Neuron (in vitro differentiated cells): Measurements from ENCODE around the gene RPTOR.

Experiments used
- H2AFZ ChIP-seq: one replicate; pipeline ENCODE4 v1.6.1; 2013; ENCODE audit warnings: low read depth, mild to moderate bottlenecking, inconsistent platforms, low read length, moderate library complexity
- H3K27me3 ChIP-seq: one replicate; pipeline ENCODE4 v1.6.1; 2013; ENCODE audit warnings: low read length; ENCODE audit not compliant: insufficient read depth
- H3K36me3 ChIP-seq: one replicate; pipeline ENCODE4 v1.6.1; 2013; ENCODE audit warnings: low read length; ENCODE audit not compliant: insufficient read depth
- H3K4me1 ChIP-seq: one replicate; pipeline ENCODE4 v1.6.1; 2013; ENCODE audit warnings: low read length; ENCODE audit not compliant: insufficient read depth
- H3K4me3 ChIP-seq: 2 replicates; pipeline ENCODE4 v1.5.1; 2013; ENCODE audit warnings: mild to moderate bottlenecking, low read length, moderate library complexity
- H3K9me3 ChIP-seq: one replicate; pipeline ENCODE4 v1.6.1; 2013; ENCODE audit warnings: low read length

The RPTOR gene

DNA sequence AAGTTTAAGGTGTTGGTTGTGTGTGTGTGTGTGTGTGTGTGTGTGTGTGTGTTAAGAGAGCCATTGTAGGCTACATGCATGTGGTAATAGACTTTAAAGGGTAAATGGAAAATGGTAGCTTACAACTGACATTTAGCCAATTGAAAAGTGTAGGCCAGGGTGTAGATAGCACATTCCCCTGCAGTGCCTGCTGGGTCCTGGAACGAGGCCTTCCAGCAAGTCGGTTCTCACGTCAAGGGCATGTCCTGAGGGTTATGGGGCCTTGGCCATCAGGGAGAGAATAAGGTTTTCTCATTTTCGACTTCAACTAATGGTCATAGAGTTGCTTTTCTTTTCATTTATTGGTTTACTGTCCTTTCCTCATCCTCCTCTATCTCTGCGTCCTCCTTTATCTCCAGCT, 65.1 kb downstream of the RPTOR start:
- Histone ChIP-seq H3K36me3 (no peaks in the 10 kb centered on the region), H2AFZ (no peak overlapping the region), H3K4me3 (no peak overlapping the region), H3K9me3 (peaks cover 5% of the 10 kb centered on the region), H3K27me3 (no peaks in the 10 kb centered on the region), H3K4me1 (no peaks in the 10 kb centered on the region)

DNA sequence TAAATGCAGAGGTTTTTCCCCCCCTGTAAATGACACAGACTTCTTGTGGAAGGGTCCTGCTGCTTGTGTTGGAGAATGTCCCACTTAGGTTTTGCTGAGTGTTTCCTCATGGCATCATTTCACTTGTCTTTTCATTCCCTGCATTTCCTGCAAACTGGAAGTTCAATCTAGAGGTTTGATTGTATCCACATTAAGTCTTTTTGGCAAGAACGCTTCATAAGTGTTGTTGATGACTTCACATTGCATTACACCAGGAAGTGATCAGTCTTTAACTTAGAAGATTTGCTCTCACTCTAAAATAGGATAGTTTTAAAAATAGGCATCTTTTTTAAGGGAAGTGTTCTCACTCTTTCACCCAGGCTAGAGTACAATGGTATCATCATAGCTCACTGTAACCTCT, 67.2 kb downstream of the RPTOR start:
- Histone ChIP-seq H2AFZ (no peak overlapping the region), H3K4me1 (no peaks in the 10 kb centered on the region), H3K27me3 (no peaks in the 10 kb centered on the region), H3K9me3 (peaks cover 2% of the 10 kb centered on the region), H3K4me3 (no peak overlapping the region), H3K36me3 (no peaks in the 10 kb centered on the region)

GRCh38 chr17:80612997-80613731, 68.5 kb downstream of the RPTOR start:
- Histone ChIP-seq H3K36me3 (no peaks in the 10 kb centered on the region), H3K4me3 (no peak overlapping the region), H3K4me1 (no peaks in the 10 kb centered on the region), H2AFZ (no peak overlapping the region), H3K9me3 (peaks cover 2% of the 10 kb centered on the region), H3K27me3 (no peaks in the 10 kb centered on the region)

DNA sequence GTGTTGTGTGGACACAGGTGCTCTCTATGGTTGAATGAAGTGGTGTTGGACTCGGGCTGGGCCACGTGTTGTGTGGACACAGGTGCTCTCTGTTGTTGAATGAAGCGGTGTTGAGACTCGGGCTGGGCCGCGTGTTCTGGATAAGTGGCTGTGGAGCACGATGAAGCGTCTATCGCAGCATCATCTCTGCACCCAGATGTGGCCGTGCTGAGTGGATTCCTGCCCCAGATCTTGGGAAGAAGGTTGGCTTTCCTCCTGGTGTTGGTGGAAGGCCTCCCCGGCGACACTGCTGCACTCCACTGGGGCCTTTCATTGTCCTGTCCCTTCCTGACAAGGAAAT, 69.1 kb downstream of the RPTOR start:
- H3K4me3 ChIP-seq = no peak overlapping the region
- H3K36me3 ChIP-seq = no peaks in the 10 kb centered on the region
- no peaks in the 10 kb centered on the region for H3K4me1 ChIP-seq
- H3K27me3 ChIP-seq = no peaks in the 10 kb centered on the region
- H2AFZ ChIP-seq = no peak overlapping the region
- H3K9me3 ChIP-seq = no peaks in the 10 kb centered on the region

DNA sequence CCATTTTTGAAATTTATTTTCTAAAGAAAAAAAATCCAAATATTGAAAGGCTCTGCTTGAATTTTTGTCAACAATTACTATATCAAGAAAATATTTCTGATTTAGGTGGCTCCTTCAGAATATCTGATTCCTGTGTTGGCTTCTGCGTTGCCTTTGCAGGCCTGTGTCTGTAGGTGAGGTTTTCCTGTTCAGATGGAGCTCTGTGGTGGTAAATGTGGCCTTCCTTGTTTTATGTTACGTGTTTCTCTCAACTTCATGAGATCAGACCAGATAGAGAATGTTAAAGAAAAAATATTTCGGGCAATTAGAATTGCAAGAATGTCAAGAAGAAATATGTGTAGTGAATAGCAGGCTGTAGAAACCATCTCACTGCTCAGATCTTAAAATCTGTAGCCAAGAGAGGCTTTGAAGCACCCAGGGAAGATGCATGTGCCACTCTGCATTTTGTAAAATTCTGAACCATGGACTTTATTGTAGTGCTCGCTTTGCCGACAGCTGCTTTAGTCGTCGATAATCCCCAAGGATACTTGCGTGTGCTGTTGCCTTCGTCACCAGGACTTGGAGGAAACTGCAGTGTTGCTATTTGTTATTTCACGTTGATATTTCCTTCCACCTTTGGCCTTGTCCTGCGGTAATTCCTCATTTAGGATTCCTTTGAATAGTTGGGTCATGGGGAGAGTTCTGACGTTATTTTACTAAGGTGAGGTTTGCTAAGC, 69.9 kb downstream of the RPTOR start:
- Histone ChIP-seq H3K4me1 (peaks cover 5% of the 10 kb centered on the region), H3K4me3 (no peak overlapping the region), H3K27me3 (no peaks in the 10 kb centered on the region), H2AFZ (no peak overlapping the region), H3K9me3 (peaks cover under 1% of the 10 kb centered on the region), H3K36me3 (no peaks in the 10 kb centered on the region)

DNA sequence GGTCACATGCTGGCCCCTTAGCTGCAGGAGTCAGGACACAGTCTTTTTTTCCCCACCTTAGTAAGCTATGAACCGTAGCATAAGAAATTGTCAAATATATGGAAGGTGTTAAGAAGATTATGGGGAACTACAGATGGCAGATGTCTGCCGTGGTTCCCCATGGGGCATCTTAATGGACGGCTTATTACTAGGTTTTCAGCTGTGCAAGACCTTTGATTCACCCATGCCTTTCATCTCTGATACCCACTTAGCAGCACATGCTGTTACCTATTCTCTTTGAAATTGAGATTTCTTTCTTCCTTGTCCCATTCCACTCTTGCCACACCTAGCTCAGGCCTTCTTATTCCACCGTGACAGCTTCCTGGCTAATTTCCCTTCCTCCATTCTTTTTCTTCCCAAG, 70.7 kb downstream of the RPTOR start:
- H3K4me3 ChIP-seq = no peak overlapping the region
- no peak overlapping the region for H2AFZ ChIP-seq
- H3K36me3 ChIP-seq = no peaks in the 10 kb centered on the region
- H3K4me1 ChIP-seq = peaks cover 5% of the 10 kb centered on the region
- H3K9me3 ChIP-seq = peaks cover 4% of the 10 kb centered on the region
- H3K27me3 ChIP-seq = no peaks in the 10 kb centered on the region

GRCh38 chr17:80616705-80617104, 72.1 kb downstream of the RPTOR start:
- Histone ChIP-seq H3K27me3 (no peaks in the 10 kb centered on the region), H2AFZ (no peak overlapping the region), H3K36me3 (no peaks in the 10 kb centered on the region), H3K4me3 (no peak overlapping the region), H3K9me3 (peaks cover 4% of the 10 kb centered on the region), H3K4me1 (peaks cover 5% of the 10 kb centered on the region)

DNA sequence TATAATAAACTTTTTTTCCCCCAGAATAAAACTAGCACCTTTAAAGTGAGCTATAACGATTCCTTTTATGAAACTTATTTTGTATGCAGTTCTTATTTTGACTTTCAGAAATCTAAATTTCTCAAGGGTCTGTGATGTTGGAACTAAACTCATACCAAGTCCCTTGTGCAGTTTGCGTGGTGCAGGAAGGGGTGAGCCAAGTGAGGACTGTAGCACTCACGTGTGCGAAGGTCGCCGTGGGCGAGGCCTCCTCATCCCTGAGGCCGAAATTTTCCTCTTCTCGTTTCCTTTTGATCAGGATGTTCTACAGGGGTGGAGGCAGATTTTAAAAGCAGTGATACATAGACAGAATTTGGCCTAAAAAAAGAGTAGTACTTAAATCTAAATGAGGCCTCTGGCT, 73.7 kb downstream of the RPTOR start:
- Histone ChIP-seq H3K27me3 (no peaks in the 10 kb centered on the region), H3K36me3 (no peaks in the 10 kb centered on the region), H3K4me1 (peaks cover 5% of the 10 kb centered on the region), H3K4me3 (no peak overlapping the region), H3K9me3 (peaks cover 4% of the 10 kb centered on the region), H2AFZ (no peak overlapping the region)

- Histone ChIP-seq H2AFZ (no peak overlapping the region), H3K9me3 (peaks cover 4% of the 10 kb centered on the region), H3K27me3 (no peaks in the 10 kb centered on the region), H3K4me3 (no peak overlapping the region), H3K36me3 (no peaks in the 10 kb centered on the region), H3K4me1 (peaks cover 5% of the 10 kb centered on the region)
Observed at GRCh38 chr17:80619535-80620235, 75.0 kb downstream of the RPTOR start.

GRCh38 chr17:80621335-80621996, 76.8 kb downstream of the RPTOR start:
- Histone ChIP-seq H3K9me3 (peaks cover 8% of the 10 kb centered on the region), H2AFZ (no peak overlapping the region), H3K4me1 (peaks cover 5% of the 10 kb centered on the region), H3K36me3 (peaks cover 7% of the 10 kb centered on the region), H3K4me3 (no peak overlapping the region), H3K27me3 (no peaks in the 10 kb centered on the region)

DNA sequence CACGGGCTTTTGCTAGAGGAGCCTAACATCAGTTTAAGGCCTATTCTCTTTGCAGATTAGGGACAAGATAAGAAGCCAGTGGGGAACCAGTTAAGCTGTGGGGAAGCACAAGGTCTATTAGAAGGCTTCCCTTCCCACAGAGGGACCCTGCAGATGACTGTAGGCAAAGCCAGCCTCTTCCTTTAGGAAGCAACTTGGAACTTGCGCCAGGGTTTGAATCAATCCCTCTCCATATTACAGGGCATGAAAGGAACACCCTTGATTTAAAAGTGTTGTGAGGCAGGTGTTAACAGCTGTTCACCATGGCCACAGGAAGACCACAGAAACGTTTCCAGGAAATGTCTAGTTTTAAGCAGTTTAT, 77.3 kb downstream of the RPTOR start:
- no peaks in the 10 kb centered on the region for H3K27me3 ChIP-seq
- H2AFZ ChIP-seq = no peak overlapping the region
- H3K4me3 ChIP-seq = no peak overlapping the region
- H3K4me1 ChIP-seq = peaks cover 5% of the 10 kb centered on the region
- peaks cover 8% of the 10 kb centered on the region for H3K36me3 ChIP-seq
- H3K9me3 ChIP-seq = peaks cover 11% of the 10 kb centered on the region

- H3K4me1 ChIP-seq = no peaks in the 10 kb centered on the region
- peaks cover 8% of the 10 kb centered on the region for H3K36me3 ChIP-seq
- no peak overlapping the region for H3K4me3 ChIP-seq
- no peak overlapping the region for H2AFZ ChIP-seq
- H3K9me3 ChIP-seq = peaks cover 16% of the 10 kb centered on the region
- H3K27me3 ChIP-seq = no peaks in the 10 kb centered on the region
Observed at GRCh38 chr17:80624864-80625263, 80.2 kb downstream of the RPTOR start.

- H2AFZ ChIP-seq = no peak overlapping the region
- no peaks in the 10 kb centered on the region for H3K27me3 ChIP-seq
- peaks cover 16% of the 10 kb centered on the region for H3K9me3 ChIP-seq
- peaks cover 8% of the 10 kb centered on the region for H3K36me3 ChIP-seq
- H3K4me1 ChIP-seq = no peaks in the 10 kb centered on the region
- no peak overlapping the region for H3K4me3 ChIP-seq
Observed at GRCh38 chr17:80625627-80626026, 81.0 kb downstream of the RPTOR start.
